HG03520 (cell line): Measurements from ENCODE around the gene TFPT.
A peak's percentile ranks its signal among the peaks of the same experiment; 100 is the strongest.
"Not testable (repeated sequence)": the region's sequence is repeated elsewhere in the genome, so short reads cannot be mapped to it uniquely, and the experiment has no call there.

Source experiments
- ATAC-seq: cut with Tn5 transposase; IDR thresholded peaks from one replicate; pipeline ENCODE4 v1.9.1; 2021; ENCODE audit warnings: mild to moderate bottlenecking, moderate library complexity; ENCODE audit not compliant: unreplicated experiment

TFPT gene

GRCh38 chr19:54124393-54124792, 8.9 kb upstream of the TFPT start:
- ATAC-seq = no peak

GRCh38 chr19:54123682-54124081, 8.2 kb upstream of the TFPT start:
- ATAC-seq = no peak

GRCh38 chr19:54121259-54121658, 5.8 kb upstream of the TFPT start:
- ATAC-seq = no peak

- no peak for ATAC-seq
These were observed 933 bp downstream of the TFPT start for GRCh38 chr19:54114340-54115108.

GRCh38 chr19:54109651-54110050, 5.8 kb downstream of the TFPT start:
- no peak for ATAC-seq

- ATAC-seq = no peak
These were observed 7.0 kb downstream of the TFPT start for GRCh38 chr19:54108496-54108895.

GRCh38 chr19:54107876-54108490, 7.5 kb downstream of the TFPT start:
- ATAC-seq = no peak

- no peak for ATAC-seq
These were observed 8.7 kb downstream of the TFPT start for GRCh38 chr19:54106716-54107115.

- no peak for ATAC-seq
These were observed 9.7 kb downstream of the TFPT start for GRCh38 chr19:54105796-54106195.

GRCh38 chr19:54104998-54105715, 10.3 kb downstream of the TFPT start:
- ATAC-seq = no peak

- ATAC-seq = peak; percentile 92
These were observed 12.9 kb downstream of the TFPT start, which contains the start of gene NDUFA3 for GRCh38 chr19:54102421-54103169. TSS of gene NDUFA3 (plus strand) at chr19:54102855. CDS start at chr19:54102879, 24 bp downstream.

GRCh38 chr19:54100561-54100960, 14.9 kb downstream of the TFPT start, which contains the start of gene OSCAR:
TSS of gene OSCAR (minus strand) at chr19:54100803. CDS start at chr19:54100792, 11 bp downstream.
- no peak for ATAC-seq

- ATAC-seq = not testable (repeated sequence)
These were observed 15.6 kb downstream of the TFPT start for GRCh38 chr19:54099903-54100255.

GRCh38 chr19:54099190-54099902, 16.1 kb downstream of the TFPT start:
- ATAC-seq = no peak

- no peak for ATAC-seq
These were observed 18.8 kb downstream of the TFPT start for GRCh38 chr19:54096617-54097106.

GRCh38 chr19:54095859-54096616, 19.4 kb downstream of the TFPT start:
- not testable (repeated sequence) for ATAC-seq

GRCh38 chr19:54095136-54095858, 20.2 kb downstream of the TFPT start:
- no peak for ATAC-seq

GRCh38 chr19:54094426-54095000, 20.9 kb downstream of the TFPT start:
- ATAC-seq = no peak
